Loucy (cell line): Measurements from ENCODE around the gene APOA4.

Experiments used
- H2AFZ ChIP-seq: fragments of 200-600 bp; sonication (generic); 2 replicates; pipeline ENCODE4 v1.6.0; 2016; ENCODE audit warnings: antibody characterized with exemption, mild to moderate bottlenecking, low read length, moderate library complexity
- H3F3A ChIP-seq: fragments of 200-600 bp; 2 replicates; pipeline ENCODE4 v1.6.0; 2016; ENCODE audit warnings: antibody characterized with exemption, low read depth, mild to moderate bottlenecking
- H3K27me3 ChIP-seq: fragments of 200-600 bp; sonication (generic); 2 replicates; pipeline ENCODE4 v1.6.1; 2014; ENCODE audit warnings: low read length, mild to moderate bottlenecking; ENCODE audit not compliant: insufficient read depth, poor library complexity, severe bottlenecking
- H3K36me3 ChIP-seq: fragments of 200-600 bp; sonication (generic); 2 replicates; pipeline ENCODE4 v1.6.1; 2016; ENCODE audit warnings: low read length; ENCODE audit not compliant: insufficient read depth
- H3K4me1 ChIP-seq: fragments of 200-600 bp; sonication (generic); 2 replicates; pipeline ENCODE4 v1.5.1; 2014; ENCODE audit warnings: low read length, mild to moderate bottlenecking; ENCODE audit not compliant: insufficient read depth, poor library complexity, severe bottlenecking
- H3K4me2 ChIP-seq: fragments of 200-600 bp; sonication (generic); 2 replicates; pipeline ENCODE4 v1.6.0; 2014; ENCODE audit warnings: antibody characterized with exemption, low read length, low read depth, mild to moderate bottlenecking; ENCODE audit not compliant: poor library complexity, severe bottlenecking
- H3K4me3 ChIP-seq: fragments of 200-600 bp; sonication (generic); 2 replicates; pipeline ENCODE4 v1.5.1; 2014; ENCODE audit warnings: low read length, mild to moderate bottlenecking, mixed read lengths; ENCODE audit not compliant: poor library complexity, severe bottlenecking
- H3K79me2 ChIP-seq: fragments of 200-600 bp; sonication (generic); 2 replicates; pipeline ENCODE4 v1.6.1; 2014; ENCODE audit warnings: low read length; ENCODE audit not compliant: insufficient read depth
- H3K9ac ChIP-seq: fragments of 200-600 bp; sonication (generic); 2 replicates; pipeline ENCODE4 v1.6.0; 2014; ENCODE audit warnings: mild to moderate bottlenecking, low read depth, low read length, moderate library complexity; ENCODE audit not compliant: poor library complexity, severe bottlenecking
- H3K9me2 ChIP-seq: fragments of 200-600 bp; sonication (generic); replicated peaks from 2 replicates; pipeline ENCODE4 v1.6.1; 2016; ENCODE audit warnings: low read depth, low read length, mixed read lengths
- H3K9me3 ChIP-seq: fragments of 200-600 bp; sonication (generic); 2 replicates; pipeline ENCODE4 v1.6.1; 2014; ENCODE audit warnings: mild to moderate bottlenecking, antibody characterized with exemption, low read length, low read depth; ENCODE audit not compliant: insufficient read depth
- H4K20me1 ChIP-seq: fragments of 200-600 bp; sonication (generic); 2 replicates; pipeline ENCODE4 v1.6.0; 2014; ENCODE audit warnings: antibody characterized with exemption, low read length, mild to moderate bottlenecking; ENCODE audit not compliant: insufficient read depth, poor library complexity, severe bottlenecking
- CTCF ChIP-seq: fragments of 200-600 bp; sonication (generic); conservative IDR thresholded peaks from 2 replicates; pipeline ENCODE4 v1.5.1; 2014; ENCODE audit warnings: mild to moderate bottlenecking, antibody characterized with exemption, low read length
- EZH2phosphoT487 ChIP-seq: fragments of 200-600 bp; IDR thresholded peaks from 2 replicates; pipeline ENCODE4 v1.6.1; 2018; ENCODE audit warnings: antibody characterized with exemption, mild to moderate bottlenecking, moderate library complexity, borderline replicate concordance

APOA4 gene

GRCh38 chr11:116772443-116773202, 50.5 kb downstream of the APOA4 start, which contains the start of gene BUD13:
Gene BUD13 (minus strand): TSS chr11:116772987. CDS start chr11:116772964, 23 bp downstream.
- H3K36me3 ChIP-seq = peaks cover 9% of the 10 kb centered on the region
- H3F3A ChIP-seq = 0 out of 2 replicates have a peak, but pooled peaks cover 3% of the 10 kb centered on the region
- peaks cover 30% of the 10 kb centered on the region for H3K4me1 ChIP-seq
- no peaks in the 10 kb centered on the region for H3K9me2 ChIP-seq
- peak within 1 kb of the TSS; percentile 91 for H2AFZ ChIP-seq
- no peak for TF ChIP-seq CTCF
- no peak for TF ChIP-seq EZH2phosphoT487
- no peaks in the 10 kb centered on the region for H3K9me3 ChIP-seq
- H3K4me3 ChIP-seq = peak within 1 kb of the TSS; percentile 95
- peak within 1 kb of the TSS; percentile 93 for H3K9ac ChIP-seq
- peak within 1 kb of the TSS; percentile 99 for H3K4me2 ChIP-seq
- H3K79me2 ChIP-seq = peaks cover 48% of the 10 kb centered on the region
- no peaks in the 10 kb centered on the region for H3K27me3 ChIP-seq
- H4K20me1 ChIP-seq = peaks cover 21% of the 10 kb centered on the region

- peaks cover 30% of the 10 kb centered on the region for H3K4me1 ChIP-seq
- peaks cover 21% of the 10 kb centered on the region for H4K20me1 ChIP-seq
- H3K9me3 ChIP-seq = no peaks in the 10 kb centered on the region
- no peaks in the 10 kb centered on the region for H3K9me2 ChIP-seq
- H3K4me2 ChIP-seq = peak overlapping the region; percentile 92
- peak overlapping the region; percentile 95 for H3K4me3 ChIP-seq
- TF ChIP-seq CTCF (no peak), EZH2phosphoT487 (no peak)
- H2AFZ ChIP-seq = peak overlapping the region; percentile 91; the same call in 1 of the 2 replicates
- peaks cover 7% of the 10 kb centered on the region for H3K36me3 ChIP-seq
- H3F3A ChIP-seq = 0 out of 2 replicates have a peak, but pooled peaks cover 3% of the 10 kb centered on the region
- H3K9ac ChIP-seq = peak overlapping the region; percentile 93
- H3K27me3 ChIP-seq = no peaks in the 10 kb centered on the region
- peaks cover 54% of the 10 kb centered on the region for H3K79me2 ChIP-seq
Measured at GRCh38 chr11:116771935-116772334, 51.2 kb downstream of the APOA4 start.
